ENCODE results near the gene NKG7.

NKG7 gene

DNA sequence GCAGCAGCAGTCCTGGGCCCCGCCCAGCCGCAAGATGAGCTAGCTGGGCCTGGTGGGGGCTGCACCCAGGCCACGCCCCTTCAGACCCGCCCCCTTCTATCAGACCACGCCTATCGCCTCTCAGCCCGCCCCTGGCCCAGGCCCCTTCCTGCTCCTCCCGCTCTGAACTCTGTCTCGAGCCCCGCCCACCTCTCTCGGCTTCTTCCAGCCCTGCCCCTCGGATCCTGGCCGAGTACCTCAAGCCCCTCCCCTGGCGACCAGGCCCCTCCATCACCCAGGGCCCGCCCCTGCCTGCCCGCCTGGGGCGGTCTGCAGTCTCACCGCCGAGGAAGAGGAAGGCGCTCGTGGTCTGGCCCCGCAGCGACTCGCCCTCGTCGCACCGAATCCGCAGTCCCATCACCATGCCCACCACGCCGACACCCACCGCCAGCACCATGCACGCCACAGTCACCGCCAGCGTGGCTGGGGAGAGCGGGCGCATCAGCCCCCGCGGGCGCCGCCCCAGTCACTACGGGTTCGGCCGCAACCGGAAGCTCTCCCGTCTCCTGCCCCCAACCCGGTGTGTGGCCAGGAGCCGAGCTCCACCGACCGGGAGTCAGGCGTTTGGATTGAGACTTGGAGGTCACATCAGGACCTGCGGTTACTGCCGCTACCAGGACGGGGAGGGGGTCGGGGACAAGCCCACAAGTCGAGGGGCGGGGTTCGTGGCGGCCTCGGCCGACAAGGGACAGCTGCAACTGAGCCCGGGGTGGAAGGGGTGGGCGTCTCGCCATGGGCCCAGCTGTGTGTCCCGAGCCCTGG is 4.7 kb downstream of the NKG7 start:
- TF ChIP-seq, protein P1, sequence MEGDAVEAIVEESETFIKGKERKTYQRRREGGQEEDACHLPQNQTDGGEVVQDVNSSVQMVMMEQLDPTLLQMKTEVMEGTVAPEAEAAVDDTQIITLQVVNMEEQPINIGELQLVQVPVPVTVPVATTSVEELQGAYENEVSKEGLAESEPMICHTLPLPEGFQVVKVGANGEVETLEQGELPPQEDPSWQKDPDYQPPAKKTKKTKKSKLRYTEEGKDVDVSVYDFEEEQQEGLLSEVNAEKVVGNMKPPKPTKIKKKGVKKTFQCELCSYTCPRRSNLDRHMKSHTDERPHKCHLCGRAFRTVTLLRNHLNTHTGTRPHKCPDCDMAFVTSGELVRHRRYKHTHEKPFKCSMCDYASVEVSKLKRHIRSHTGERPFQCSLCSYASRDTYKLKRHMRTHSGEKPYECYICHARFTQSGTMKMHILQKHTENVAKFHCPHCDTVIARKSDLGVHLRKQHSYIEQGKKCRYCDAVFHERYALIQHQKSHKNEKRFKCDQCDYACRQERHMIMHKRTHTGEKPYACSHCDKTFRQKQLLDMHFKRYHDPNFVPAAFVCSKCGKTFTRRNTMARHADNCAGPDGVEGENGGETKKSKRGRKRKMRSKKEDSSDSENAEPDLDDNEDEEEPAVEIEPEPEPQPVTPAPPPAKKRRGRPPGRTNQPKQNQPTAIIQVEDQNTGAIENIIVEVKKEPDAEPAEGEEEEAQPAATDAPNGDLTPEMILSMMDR (IDR thresholded peaks at IDR 0.05) = no peak

GRCh38 chr19:51367255-51367564 is 5.2 kb downstream of the NKG7 start:
- TF ChIP-seq, protein P1 (IDR thresholded peaks at IDR 0.05) = no peak

DNA sequence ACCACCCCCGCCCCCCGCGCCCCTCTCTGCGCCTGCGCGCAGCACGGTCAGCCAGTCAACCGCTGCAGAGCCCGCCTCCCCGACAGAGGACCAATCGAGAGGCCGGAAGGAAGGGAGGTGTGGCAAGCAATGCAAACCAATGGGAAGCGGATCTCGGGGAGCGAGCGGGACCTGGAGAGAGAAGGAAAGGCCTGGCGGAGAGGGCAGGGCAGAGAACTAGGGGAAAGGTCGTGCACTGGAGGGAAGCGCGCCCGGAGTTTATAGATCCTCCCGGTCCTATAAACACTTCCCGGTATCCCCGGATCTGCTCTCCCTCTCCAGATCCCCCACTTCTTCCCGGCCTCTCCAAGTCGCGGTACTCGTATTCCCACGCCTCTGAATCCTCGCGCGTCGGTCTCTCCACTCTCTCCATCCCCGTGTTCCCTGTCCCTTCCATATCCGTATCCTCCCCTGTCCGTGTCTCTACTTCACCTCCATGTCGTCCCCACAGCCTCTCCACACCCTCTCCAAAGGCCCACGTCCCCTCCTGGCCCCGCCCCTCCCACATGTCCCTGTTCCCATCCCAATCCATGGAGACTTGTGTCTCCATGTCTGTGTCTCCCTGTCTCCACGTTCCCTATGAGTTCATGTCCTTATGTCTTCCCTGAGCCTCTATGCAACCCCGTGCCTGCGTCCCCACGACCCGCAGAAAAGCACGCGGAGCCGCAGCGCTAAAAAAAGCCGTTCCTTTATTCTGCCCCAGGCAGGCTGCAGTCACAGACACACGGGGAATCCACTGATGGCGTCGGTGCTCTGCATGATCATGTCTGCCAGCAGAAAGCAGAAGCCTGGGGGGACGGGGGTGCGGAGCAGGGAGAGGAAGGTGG is 5.8 kb downstream of the NKG7 start:
- TF ChIP-seq, protein P1 (IDR thresholded peaks at IDR 0.05) = no peak

- TF ChIP-seq, protein P1 (IDR thresholded peaks at IDR 0.05) = no peak
Measured at GRCh38 chr19:51365965-51366388, 6.5 kb downstream of the NKG7 start, which contains the start of gene ETFB. ETFB (minus strand) TSS chr19:51366388; CDS start chr19:51366326, 62 bp downstream.

DNA sequence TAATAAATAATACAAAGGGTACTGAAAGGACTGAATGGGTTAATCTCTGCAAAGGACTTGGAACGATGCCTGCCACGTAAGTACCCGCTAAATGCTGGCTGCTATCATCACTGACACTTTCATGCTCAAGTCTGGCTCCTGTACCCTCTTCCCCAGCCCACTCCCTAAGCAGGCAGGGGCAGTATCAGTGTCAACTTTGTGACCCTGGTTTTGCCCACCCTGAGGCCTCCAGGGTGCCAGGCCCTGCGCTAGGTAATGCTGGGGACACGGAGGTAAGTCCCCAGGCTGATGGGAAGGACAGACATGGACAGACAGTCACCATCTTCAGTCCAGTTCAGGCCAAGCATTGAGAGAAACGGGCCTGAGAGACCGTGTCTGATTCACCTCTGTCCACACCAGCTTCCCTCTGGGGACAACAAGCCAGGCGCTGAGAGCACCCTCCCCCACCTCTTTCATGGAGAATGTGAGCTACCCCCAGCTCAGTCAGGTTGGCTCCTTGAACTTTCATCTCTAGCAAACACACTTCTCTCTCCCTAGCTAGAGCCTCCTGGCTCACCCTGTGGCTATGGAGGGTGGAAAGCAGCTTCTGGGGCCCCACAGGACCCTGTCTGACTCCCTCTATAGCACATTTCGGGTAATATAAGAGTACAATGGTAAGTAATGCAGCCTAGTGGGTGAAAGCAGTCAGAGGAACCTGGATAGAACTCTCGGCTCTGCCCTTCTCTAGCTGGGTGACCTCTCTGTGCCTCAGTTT is 7.1 kb downstream of the NKG7 start:
- TF ChIP-seq, protein P1 (IDR thresholded peaks at IDR 0.05) = no peak; the same call in 1 of the 2 replicates

DNA sequence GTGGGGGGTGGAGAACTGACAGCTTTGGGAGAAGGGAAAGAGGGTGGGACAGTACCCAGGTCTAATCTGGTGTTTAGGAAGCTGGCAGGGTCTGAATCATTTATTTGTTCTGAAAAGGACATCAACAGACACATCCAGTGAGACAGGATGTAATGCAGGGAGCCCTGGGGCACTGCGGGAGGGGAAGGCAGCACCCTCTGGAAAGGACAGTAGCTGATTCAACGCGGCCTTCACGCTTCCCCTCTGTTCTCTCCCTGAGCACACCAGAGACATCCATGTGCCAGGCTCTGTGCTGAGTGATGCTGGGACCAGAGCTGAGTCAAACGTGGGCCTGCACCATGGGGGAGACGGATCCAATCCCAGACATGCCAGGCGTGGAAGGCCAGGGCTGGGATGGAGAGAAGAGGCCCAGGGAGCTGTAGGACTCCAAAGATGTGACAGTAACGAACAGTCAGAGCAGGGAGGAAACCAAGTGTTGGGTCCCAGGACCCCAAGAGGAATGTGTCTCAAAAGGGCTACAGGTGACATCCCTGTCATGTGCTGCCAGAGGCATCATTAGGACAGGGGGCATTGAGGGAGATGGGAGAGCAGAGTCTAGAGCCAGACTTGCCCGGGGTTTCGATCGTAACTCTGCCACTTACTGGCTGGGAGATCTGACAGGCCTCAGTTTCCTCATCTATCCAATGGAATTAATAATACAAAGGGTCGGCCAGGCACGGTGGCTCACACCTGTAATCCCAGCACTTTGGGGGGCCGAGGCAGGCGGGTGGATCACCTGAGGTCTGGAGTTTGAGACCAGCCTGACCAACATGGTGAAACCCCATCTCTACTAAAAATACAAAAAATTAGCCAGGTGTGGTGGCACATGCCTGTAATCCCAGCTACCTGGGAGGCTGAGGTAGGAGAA is 8.0 kb downstream of the NKG7 start:
- TF ChIP-seq, protein P1 (IDR thresholded peaks at IDR 0.05) = no peak

All from LNCAP (cell line).